HG02571 (cell line): ENCODE results near the gene BTG2.
A peak's percentile ranks its signal among the peaks of the same experiment; 100 is the strongest.
"Not testable (repeated sequence)": the region's sequence is repeated elsewhere in the genome, so short reads cannot be mapped to it uniquely, and the experiment has no call there.

Source experiments
- ATAC-seq: cut with Tn5 transposase; IDR thresholded peaks from one replicate; pipeline ENCODE4 v1.9.1; 2021; ENCODE audit warnings: mild to moderate bottlenecking, moderate library complexity; ENCODE audit not compliant: unreplicated experiment

Gene BTG2

GRCh38 chr1:203290261-203291089, 14.8 kb upstream of the BTG2 start:
- peak; percentile 42 for ATAC-seq

GRCh38 chr1:203291201-203292096, 13.9 kb upstream of the BTG2 start:
- ATAC-seq, result no peak

- ATAC-seq, result no peak
Observed at GRCh38 chr1:203295796-203296195, 9.5 kb upstream of the BTG2 start.

- ATAC-seq, result no peak
Observed at GRCh38 chr1:203296460-203297073, 8.8 kb upstream of the BTG2 start.

- no peak for ATAC-seq
Observed at GRCh38 chr1:203299169-203299568, 6.2 kb upstream of the BTG2 start.

GRCh38 chr1:203299719-203300429, 5.4 kb upstream of the BTG2 start:
- ATAC-seq, result not testable (repeated sequence)

GRCh38 chr1:203300441-203301330, 4.6 kb upstream of the BTG2 start:
- ATAC-seq, result no peak

GRCh38 chr1:203301331-203301668, 4.0 kb upstream of the BTG2 start:
- no peak for ATAC-seq

GRCh38 chr1:203302456-203302855, 2.9 kb upstream of the BTG2 start:
- ATAC-seq, result no peak

- no peak for ATAC-seq
Observed at GRCh38 chr1:203302894-203303293, 2.4 kb upstream of the BTG2 start.

- ATAC-seq, result no peak
Observed at GRCh38 chr1:203304391-203304918, 864 bp upstream of the BTG2 start.

GRCh38 chr1:203305809-203306088, 430 bp downstream of the BTG2 start:
- ATAC-seq, result peak; percentile 8

- ATAC-seq, result no peak
Observed at GRCh38 chr1:203306089-203306964, 1.0 kb downstream of the BTG2 start.

GRCh38 chr1:203306965-203307541, 1.7 kb downstream of the BTG2 start:
- ATAC-seq, result no peak

GRCh38 chr1:203307641-203308126, 2.4 kb downstream of the BTG2 start:
- no peak for ATAC-seq

- no peak for ATAC-seq
Observed at GRCh38 chr1:203308328-203308922, 3.1 kb downstream of the BTG2 start.

- ATAC-seq, result no peak
Observed at GRCh38 chr1:203308923-203309331, 3.6 kb downstream of the BTG2 start.
